GM23338 (cell line): ENCODE results near the gene TSHZ3. TPM values are rescaled to one million over a fixed set of nuclear protein-coding genes. Genes with fewer than 3 reads are reported as not detected.

Experiments used
- ATAC-seq: fragments of 200-7000 bp; cut with Tn5 transposase; 3 replicates; pipeline ENCODE4 v1.9.1; 2020
- DNase-seq: peaks from one replicate; pipeline ENCODE4 v3.0.0-alpha.2; 2015; ENCODE audit warnings: low spot score
- H2AFZ ChIP-seq: fragments of 200-600 bp; sonication (generic); 2 replicates; pipeline ENCODE4 v1.8.0; 2016; ENCODE audit warnings: antibody characterized with exemption, mild to moderate bottlenecking, moderate library complexity
- H3F3A ChIP-seq: fragments of 200-600 bp; sonication (generic); replicated peaks from 2 replicates; pipeline ENCODE4 v1.8.0; 2017; ENCODE audit warnings: antibody characterized with exemption, mixed run types, low read depth
- H3K27ac ChIP-seq: fragments of 200-600 bp; sonication (generic); 2 replicates; pipeline ENCODE4 v1.6.1; 2016; ENCODE audit warnings: low read depth
- H3K27me3 ChIP-seq: fragments of 200-600 bp; sonication (generic); 2 replicates; pipeline ENCODE4 v1.8.0; 2016; ENCODE audit warnings: mild to moderate bottlenecking, mixed run types, moderate library complexity; ENCODE audit not compliant: insufficient read depth
- H3K36me3 ChIP-seq: fragments of 200-600 bp; sonication (generic); 2 replicates; pipeline ENCODE4 v1.8.0; 2016; ENCODE audit warnings: mild to moderate bottlenecking; ENCODE audit not compliant: insufficient read depth
- H3K4me1 ChIP-seq: fragments of 200-600 bp; sonication (generic); 2 replicates; pipeline ENCODE4 v1.8.0; 2016; ENCODE audit warnings: mild to moderate bottlenecking, moderate library complexity; ENCODE audit not compliant: insufficient read depth
- H3K4me2 ChIP-seq: fragments of 200-600 bp; sonication (generic); 2 replicates; pipeline ENCODE4 v1.7.1; 2017; ENCODE audit warnings: mixed run types
- H3K4me3 ChIP-seq: fragments of 200-600 bp; sonication (generic); 2 replicates; pipeline ENCODE4 v1.6.1; 2016; ENCODE audit warnings: mixed run types
- H3K79me2 ChIP-seq: fragments of 200-600 bp; sonication (generic); replicated peaks from 2 replicates; pipeline ENCODE4 v1.8.0; 2017; ENCODE audit warnings: mild to moderate bottlenecking; ENCODE audit not compliant: insufficient read depth
- H3K9me2 ChIP-seq: fragments of 200-600 bp; sonication (generic); 2 replicates; pipeline ENCODE4 v1.8.0; 2017; ENCODE audit not compliant: insufficient read depth
- H4K20me1 ChIP-seq: fragments of 200-600 bp; sonication (generic); replicated peaks from 2 replicates; pipeline ENCODE4 v1.8.0; 2017; ENCODE audit warnings: mild to moderate bottlenecking; ENCODE audit not compliant: insufficient read depth
- H3K27ac Mint-ChIP-seq: 2 replicates; pipeline ENCODE4 v1.8.0; 2020; ENCODE audit warnings: inconsistent platforms, mild to moderate bottlenecking, moderate library complexity, mixed read lengths
- H3K27me3 Mint-ChIP-seq: 3 replicates; pipeline ENCODE4 v1.8.0; 2022; ENCODE audit warnings: low read depth, mild to moderate bottlenecking, moderate library complexity, mixed read lengths, inconsistent platforms; ENCODE audit not compliant: insufficient read depth, poor library complexity
- H3K36me3 Mint-ChIP-seq: 3 replicates; pipeline ENCODE4 v1.8.0; 2021; ENCODE audit warnings: low read depth, mild to moderate bottlenecking, inconsistent platforms, moderate library complexity, mixed read lengths
- H3K4me1 Mint-ChIP-seq: 3 replicates; pipeline ENCODE4 v1.8.0; 2020; ENCODE audit warnings: mild to moderate bottlenecking, inconsistent platforms, mixed read lengths
- H3K4me3 Mint-ChIP-seq: 3 replicates; pipeline ENCODE4 v1.8.0; 2021; ENCODE audit warnings: moderate library complexity, mild to moderate bottlenecking, inconsistent platforms, mixed read lengths
- H3K9me3 Mint-ChIP-seq: 3 replicates; pipeline ENCODE4 v1.8.0; 2020; ENCODE audit warnings: moderate library complexity, mild to moderate bottlenecking, inconsistent platforms, mixed read lengths
- CREB1 ChIP-seq: fragments of 250-450 bp; sonication (Bioruptor Pico); IDR thresholded peaks from 2 replicates; pipeline ENCODE4 v1.5.0; 2020; ENCODE audit warnings: low read depth, mild to moderate bottlenecking, moderate library complexity
- EZH2 ChIP-seq: fragments of 200-600 bp; sonication (generic); IDR thresholded peaks from one replicate; pipeline ENCODE4 v1.8.0; 2017; ENCODE audit warnings: antibody characterized with exemption, mild to moderate bottlenecking, low read depth; ENCODE audit not compliant: unreplicated experiment
- EZH2phosphoT487 ChIP-seq: fragments of 200-600 bp; sonication (generic); IDR thresholded peaks from one replicate; pipeline ENCODE4 v1.8.1; 2018; ENCODE audit warnings: antibody characterized with exemption; ENCODE audit not compliant: unreplicated experiment
- NANOG ChIP-seq: IDR thresholded peaks from 2 replicates; pipeline ENCODE4 v1.6.1; 2016; ENCODE audit warnings: antibody characterized with exemption, borderline replicate concordance
- POLR2AphosphoS5 ChIP-seq: IDR thresholded peaks from 2 replicates; pipeline ENCODE4 v1.6.1; 2016; ENCODE audit warnings: antibody characterized with exemption, low read depth
- STAT1 ChIP-seq: IDR thresholded peaks from one replicate; pipeline ENCODE4 v1.6.1; 2016; ENCODE audit warnings: antibody characterized with exemption; ENCODE audit not compliant: unreplicated experiment
- ZNF114 ChIP-seq: fragments of 250-450 bp; sonication (Bioruptor Pico); IDR thresholded peaks from 2 replicates; pipeline ENCODE4 v1.5.0; 2020; ENCODE audit warnings: mild to moderate bottlenecking, moderate library complexity
- ZNF331 ChIP-seq: fragments of 250-450 bp; sonication (Bioruptor Pico); IDR thresholded peaks from 2 replicates; pipeline ENCODE4 v1.5.0; 2020; ENCODE audit warnings: low read depth, mild to moderate bottlenecking, moderate library complexity
- polyA plus RNA-seq: library from polyadenylated mRNA; unstranded; fragments of >200 nt; fragmentation: Nextera tagmentation; extraction: Ambion mirVana; gene quantifications from 2 replicates; pipeline ENCODE4 v1.2.1, GENCODE V29; 2016
- total RNA-seq: library from RNA; depleted of rRNA; stranded (reverse); fragments of >200 nt; shearing (Covaris generic); gene quantifications from 2 replicates; pipeline ENCODE4 v1.2.3, GENCODE V29; 2014
- TF ChIP-seq, protein P1 (sequence below): IDR thresholded peaks from 2 replicates; pipeline ENCODE4 v1.6.1; 2016; ENCODE audit warnings: antibody characterized with exemption
- TF ChIP-seq, protein P2 (sequence below): IDR thresholded peaks from one replicate; pipeline ENCODE4 v1.6.1; 2018; ENCODE audit warnings: antibody characterized with exemption; ENCODE audit not compliant: unreplicated experiment
- TF ChIP-seq, protein P3 (sequence below), 2 experiments: fragments of 200-600 bp in 1 of 2; sonication (generic) in 1 of 2; conservative IDR thresholded peaks; 2 replicates each; pipeline versions ENCODE4 v1.5.1 to v1.6.1; 2016 to 2017; ENCODE audit warnings: antibody characterized with exemption in 2 of 2, low read depth in 2 of 2, mild to moderate bottlenecking in 2 of 2, moderate library complexity in 1 of 2
- TF ChIP-seq, protein P4 (sequence below): fragments of 250-450 bp; sonication (Bioruptor Pico); IDR thresholded peaks from 2 replicates; pipeline ENCODE4 v1.5.0; 2020; ENCODE audit warnings: mild to moderate bottlenecking, moderate library complexity

TSHZ3 gene
- total and polyA plus RNA-seq, 2 experiments from 2014 or later: 3.8 to 8.9 TPM

DNA sequence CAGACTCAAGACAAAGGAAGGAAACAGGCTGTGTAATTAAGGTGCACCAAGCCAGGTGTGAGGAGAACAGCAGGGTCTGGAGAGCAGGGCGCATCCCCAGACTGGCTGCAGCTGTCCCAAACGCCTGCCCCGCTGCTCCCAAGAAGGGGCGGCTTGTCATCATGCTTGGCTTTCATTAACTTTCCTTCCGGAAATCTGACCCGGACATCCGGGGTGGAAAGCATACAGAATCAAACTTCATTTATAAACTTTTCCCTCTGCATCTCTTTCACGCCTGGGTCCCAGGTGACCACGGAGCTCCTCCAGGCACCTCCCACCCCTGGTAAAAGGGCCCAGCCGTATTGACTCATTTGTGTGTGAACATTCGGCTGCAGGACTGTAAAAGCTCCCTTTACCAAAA, 31.7 kb downstream of the TSHZ3 start:
- Mint-ChIP-seq H3K9me3 (no peaks in the 10 kb centered on the region), H3K27ac (peak overlapping the region; percentile 81), H3K4me1 (peaks cover 58% of the 10 kb centered on the region), H3K36me3 (no peaks in the 10 kb centered on the region), H3K4me3 (no peak overlapping the region), H3K27me3 (peaks cover 4% of the 10 kb centered on the region)
- Histone ChIP-seq H2AFZ (peak overlapping the region; percentile 34; the same call in 1 of the 2 replicates), H3K4me2 (peak overlapping the region; percentile 39; the same call in 1 of the 2 replicates), H3K36me3 (no peaks in the 10 kb centered on the region), H3K9me2 (no peaks in the 10 kb centered on the region), H3F3A (no peaks in the 10 kb centered on the region), H3K4me3 (no peak overlapping the region; the same call in 1 of the 2 replicates), H3K79me2 (peaks cover 41% of the 10 kb centered on the region), H3K27me3 (no peaks in the 10 kb centered on the region), H3K4me1 (peaks cover 42% of the 10 kb centered on the region), H4K20me1 (no peaks in the 10 kb centered on the region), H3K27ac (peak overlapping the region; percentile 89)
- peak; percentile 39 for DNase-seq
- ATAC-seq: peak; percentile 44
- TF ChIP-seq, protein P1, sequence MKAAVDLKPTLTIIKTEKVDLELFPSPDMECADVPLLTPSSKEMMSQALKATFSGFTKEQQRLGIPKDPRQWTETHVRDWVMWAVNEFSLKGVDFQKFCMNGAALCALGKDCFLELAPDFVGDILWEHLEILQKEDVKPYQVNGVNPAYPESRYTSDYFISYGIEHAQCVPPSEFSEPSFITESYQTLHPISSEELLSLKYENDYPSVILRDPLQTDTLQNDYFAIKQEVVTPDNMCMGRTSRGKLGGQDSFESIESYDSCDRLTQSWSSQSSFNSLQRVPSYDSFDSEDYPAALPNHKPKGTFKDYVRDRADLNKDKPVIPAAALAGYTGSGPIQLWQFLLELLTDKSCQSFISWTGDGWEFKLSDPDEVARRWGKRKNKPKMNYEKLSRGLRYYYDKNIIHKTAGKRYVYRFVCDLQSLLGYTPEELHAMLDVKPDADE: no peak
- TF ChIP-seq ZNF331 (no peak), NANOG (no peak), EZH2 (no peak), POLR2AphosphoS5 (no peak), STAT1 (no peak), CREB1 (CRISPR knock-in tag) (no peak), EZH2phosphoT487 (no peak), ZNF114 (CRISPR knock-in tag) (no peak)
- TF ChIP-seq, protein P2, sequence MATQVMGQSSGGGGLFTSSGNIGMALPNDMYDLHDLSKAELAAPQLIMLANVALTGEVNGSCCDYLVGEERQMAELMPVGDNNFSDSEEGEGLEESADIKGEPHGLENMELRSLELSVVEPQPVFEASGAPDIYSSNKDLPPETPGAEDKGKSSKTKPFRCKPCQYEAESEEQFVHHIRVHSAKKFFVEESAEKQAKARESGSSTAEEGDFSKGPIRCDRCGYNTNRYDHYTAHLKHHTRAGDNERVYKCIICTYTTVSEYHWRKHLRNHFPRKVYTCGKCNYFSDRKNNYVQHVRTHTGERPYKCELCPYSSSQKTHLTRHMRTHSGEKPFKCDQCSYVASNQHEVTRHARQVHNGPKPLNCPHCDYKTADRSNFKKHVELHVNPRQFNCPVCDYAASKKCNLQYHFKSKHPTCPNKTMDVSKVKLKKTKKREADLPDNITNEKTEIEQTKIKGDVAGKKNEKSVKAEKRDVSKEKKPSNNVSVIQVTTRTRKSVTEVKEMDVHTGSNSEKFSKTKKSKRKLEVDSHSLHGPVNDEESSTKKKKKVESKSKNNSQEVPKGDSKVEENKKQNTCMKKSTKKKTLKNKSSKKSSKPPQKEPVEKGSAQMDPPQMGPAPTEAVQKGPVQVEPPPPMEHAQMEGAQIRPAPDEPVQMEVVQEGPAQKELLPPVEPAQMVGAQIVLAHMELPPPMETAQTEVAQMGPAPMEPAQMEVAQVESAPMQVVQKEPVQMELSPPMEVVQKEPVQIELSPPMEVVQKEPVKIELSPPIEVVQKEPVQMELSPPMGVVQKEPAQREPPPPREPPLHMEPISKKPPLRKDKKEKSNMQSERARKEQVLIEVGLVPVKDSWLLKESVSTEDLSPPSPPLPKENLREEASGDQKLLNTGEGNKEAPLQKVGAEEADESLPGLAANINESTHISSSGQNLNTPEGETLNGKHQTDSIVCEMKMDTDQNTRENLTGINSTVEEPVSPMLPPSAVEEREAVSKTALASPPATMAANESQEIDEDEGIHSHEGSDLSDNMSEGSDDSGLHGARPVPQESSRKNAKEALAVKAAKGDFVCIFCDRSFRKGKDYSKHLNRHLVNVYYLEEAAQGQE: no peak
- TF ChIP-seq, protein P3, sequence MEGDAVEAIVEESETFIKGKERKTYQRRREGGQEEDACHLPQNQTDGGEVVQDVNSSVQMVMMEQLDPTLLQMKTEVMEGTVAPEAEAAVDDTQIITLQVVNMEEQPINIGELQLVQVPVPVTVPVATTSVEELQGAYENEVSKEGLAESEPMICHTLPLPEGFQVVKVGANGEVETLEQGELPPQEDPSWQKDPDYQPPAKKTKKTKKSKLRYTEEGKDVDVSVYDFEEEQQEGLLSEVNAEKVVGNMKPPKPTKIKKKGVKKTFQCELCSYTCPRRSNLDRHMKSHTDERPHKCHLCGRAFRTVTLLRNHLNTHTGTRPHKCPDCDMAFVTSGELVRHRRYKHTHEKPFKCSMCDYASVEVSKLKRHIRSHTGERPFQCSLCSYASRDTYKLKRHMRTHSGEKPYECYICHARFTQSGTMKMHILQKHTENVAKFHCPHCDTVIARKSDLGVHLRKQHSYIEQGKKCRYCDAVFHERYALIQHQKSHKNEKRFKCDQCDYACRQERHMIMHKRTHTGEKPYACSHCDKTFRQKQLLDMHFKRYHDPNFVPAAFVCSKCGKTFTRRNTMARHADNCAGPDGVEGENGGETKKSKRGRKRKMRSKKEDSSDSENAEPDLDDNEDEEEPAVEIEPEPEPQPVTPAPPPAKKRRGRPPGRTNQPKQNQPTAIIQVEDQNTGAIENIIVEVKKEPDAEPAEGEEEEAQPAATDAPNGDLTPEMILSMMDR (conservative IDR thresholded peaks at IDR 0.05; ENCODE audit: low read depth in 2 of 2): no peak
- TF ChIP-seq, protein P4, sequence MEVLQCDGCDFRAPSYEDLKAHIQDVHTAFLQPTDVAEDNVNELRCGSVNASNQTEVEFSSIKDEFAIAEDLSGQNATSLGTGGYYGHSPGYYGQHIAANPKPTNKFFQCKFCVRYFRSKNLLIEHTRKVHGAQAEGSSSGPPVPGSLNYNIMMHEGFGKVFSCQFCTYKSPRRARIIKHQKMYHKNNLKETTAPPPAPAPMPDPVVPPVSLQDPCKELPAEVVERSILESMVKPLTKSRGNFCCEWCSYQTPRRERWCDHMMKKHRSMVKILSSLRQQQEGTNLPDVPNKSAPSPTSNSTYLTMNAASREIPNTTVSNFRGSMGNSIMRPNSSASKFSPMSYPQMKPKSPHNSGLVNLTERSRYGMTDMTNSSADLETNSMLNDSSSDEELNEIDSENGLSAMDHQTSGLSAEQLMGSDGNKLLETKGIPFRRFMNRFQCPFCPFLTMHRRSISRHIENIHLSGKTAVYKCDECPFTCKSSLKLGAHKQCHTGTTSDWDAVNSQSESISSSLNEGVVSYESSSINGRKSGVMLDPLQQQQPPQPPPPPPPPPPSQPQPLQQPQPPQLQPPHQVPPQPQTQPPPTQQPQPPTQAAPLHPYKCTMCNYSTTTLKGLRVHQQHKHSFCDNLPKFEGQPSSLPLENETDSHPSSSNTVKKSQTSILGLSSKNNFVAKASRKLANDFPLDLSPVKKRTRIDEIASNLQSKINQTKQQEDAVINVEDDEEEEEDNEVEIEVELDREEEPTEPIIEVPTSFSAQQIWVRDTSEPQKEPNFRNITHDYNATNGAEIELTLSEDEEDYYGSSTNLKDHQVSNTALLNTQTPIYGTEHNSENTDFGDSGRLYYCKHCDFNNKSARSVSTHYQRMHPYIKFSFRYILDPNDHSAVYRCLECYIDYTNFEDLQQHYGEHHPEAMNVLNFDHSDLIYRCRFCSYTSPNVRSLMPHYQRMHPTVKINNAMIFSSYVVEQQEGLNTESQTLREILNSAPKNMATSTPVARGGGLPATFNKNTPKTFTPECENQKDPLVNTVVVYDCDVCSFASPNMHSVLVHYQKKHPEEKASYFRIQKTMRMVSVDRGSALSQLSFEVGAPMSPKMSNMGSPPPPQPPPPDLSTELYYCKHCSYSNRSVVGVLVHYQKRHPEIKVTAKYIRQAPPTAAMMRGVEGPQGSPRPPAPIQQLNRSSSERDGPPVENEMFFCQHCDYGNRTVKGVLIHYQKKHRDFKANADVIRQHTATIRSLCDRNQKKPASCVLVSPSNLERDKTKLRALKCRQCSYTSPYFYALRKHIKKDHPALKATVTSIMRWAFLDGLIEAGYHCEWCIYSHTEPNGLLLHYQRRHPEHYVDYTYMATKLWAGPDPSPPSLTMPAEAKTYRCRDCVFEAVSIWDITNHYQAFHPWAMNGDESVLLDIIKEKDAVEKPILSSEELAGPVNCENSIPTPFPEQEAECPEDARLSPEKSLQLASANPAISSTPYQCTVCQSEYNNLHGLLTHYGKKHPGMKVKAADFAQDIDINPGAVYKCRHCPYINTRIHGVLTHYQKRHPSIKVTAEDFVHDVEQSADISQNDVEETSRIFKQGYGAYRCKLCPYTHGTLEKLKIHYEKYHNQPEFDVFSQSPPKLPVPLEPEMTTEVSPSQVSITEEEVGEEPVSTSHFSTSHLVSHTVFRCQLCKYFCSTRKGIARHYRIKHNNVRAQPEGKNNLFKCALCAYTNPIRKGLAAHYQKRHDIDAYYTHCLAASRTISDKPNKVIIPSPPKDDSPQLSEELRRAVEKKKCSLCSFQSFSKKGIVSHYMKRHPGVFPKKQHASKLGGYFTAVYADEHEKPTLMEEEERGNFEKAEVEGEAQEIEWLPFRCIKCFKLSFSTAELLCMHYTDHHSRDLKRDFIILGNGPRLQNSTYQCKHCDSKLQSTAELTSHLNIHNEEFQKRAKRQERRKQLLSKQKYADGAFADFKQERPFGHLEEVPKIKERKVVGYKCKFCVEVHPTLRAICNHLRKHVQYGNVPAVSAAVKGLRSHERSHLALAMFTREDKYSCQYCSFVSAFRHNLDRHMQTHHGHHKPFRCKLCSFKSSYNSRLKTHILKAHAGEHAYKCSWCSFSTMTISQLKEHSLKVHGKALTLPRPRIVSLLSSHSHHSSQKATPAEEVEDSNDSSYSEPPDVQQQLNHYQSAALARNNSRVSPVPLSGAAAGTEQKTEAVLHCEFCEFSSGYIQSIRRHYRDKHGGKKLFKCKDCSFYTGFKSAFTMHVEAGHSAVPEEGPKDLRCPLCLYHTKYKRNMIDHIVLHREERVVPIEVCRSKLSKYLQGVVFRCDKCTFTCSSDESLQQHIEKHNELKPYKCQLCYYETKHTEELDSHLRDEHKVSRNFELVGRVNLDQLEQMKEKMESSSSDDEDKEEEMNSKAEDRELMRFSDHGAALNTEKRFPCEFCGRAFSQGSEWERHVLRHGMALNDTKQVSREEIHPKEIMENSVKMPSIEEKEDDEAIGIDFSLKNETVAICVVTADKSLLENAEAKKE: no peak
